HK-2 (cell line): ENCODE results near the gene SORCS2.

Experiments used
- DNase-seq: peaks from one replicate; pipeline ENCODE4 v3.0.0-alpha.2; 2018; ENCODE audit not compliant: unreplicated experiment

Gene SORCS2

DNA sequence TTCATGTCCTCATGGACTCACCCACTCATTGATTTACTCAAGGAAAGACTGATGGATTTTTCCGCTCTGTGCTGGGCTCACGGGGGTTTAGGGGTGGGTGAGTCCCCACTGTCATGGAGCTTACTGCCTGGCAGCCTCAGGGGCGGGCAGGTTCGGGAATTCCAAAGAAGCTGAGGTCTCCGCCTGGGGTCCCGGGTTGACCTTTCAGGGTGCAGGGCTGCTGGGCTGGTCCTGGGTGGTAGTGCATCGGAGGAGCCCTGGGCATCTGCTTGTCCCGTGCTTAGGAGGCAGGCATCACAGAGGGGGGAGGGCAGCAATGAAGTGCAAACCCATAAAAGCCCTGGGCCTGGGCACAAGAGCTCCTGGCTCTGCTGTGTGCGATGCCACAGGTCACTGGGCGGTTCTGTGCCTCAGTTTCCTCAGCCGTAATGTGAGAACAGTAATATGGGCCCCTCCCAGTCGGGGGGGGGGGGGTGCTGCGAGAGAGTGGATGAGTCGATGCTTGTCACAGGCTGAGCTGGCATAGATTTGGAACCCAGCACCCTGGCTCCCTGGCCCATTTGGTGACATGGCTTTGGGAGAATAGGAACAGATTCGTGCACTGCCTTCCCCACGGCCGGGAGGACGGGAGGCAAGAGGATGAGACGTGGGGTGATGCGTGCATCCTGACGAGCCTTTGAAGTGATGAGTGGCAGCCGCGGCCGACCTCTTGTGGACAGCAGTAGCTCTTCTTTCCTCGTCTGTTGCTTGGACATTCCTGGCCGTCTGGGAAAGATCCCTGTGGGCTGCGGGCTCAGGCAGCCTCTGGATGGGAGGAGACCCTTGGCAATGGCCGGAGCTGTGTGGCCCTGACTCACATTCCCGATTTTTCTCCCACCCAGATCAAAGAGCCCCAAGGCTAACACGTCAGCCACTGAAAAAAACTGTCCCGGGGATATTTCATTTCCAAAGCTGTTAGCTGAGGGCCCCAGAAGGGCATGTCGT is 200.4 kb downstream of the SORCS2 start:
- DNase-seq = peak; percentile 7

DNA sequence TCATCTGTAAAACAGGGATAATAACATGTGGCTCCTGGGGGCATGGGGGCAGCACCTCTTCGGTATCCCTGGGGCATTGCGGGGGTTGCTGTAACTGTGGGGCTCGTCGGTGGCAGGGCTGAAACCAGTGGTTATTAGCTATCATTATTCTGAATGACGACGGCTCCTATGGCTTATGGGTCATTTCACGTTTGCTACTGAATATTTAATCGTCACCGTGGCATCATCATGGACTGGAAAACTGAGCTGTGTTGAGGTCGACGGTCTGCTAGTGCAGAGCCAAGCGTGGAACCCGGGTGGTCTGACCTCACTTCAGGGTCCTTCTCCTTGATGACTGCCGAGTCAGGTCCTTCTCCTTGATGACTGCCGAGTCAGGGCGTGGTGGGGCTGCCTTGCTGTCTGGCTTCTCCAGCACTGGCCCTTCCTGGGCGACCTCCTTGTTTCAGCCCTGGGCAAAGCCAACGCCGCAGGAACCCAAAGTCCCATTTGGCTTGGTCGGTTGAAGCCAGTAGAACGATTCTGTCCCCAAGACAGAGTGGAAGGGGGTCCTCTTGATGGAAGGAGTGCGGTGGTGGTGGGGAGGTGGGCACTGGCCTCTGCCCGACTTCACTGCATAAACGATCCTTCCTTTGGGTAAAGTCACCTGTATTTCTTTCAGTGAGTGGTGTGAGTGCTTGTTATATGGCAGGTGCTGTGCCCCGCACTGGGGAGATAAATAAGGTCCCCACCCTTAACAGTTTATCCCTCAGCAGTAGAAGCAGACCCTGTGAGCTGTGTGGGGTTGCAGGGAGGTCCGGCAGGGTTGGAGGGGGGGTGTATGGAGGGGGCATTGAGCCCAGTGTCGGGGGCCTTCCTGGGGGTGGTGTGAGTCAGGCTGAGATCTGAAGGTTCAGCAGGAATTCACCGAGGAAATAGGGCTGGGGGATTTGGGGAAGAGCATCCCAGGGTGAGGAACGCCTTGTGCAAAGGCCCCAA is 201.6 kb downstream of the SORCS2 start:
- DNase-seq = no peak

DNA sequence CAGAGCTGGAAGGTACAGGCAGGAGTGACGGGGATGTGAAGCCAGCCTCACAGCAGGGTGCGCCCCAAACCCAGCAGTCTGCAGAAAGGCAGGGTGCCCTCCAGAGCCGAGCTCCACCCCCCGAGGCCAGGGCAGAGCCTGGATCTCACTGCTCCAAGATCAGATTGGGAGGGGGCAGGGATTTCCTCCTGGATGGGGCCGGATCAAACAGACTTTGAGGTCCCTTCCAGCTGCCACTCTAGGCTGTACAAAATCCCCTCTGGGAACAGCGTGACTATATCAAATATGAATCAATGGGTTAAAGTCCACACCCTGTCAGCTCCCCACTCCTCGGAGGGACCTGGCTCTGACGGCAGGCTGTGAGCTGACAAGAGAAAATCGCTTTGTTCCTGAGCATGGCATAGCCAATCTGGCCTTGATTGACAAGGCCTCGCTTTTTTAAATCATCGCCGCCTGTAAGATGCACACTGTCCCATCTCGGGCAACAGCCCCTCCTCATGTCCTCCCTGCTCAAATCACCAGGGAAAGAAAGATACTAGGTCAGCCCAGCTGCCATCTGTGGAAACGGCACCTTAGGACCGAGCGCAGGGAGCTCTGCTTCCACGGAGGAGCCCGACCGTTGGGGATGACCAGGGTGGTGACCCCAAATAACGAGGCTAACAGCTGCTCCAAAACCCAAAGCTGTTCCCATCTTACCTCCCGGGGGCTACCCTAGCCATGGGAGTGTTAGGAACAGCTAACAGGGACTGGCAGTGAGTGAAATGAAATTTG is 202.5 kb downstream of the SORCS2 start:
- DNase-seq = no peak

DNA sequence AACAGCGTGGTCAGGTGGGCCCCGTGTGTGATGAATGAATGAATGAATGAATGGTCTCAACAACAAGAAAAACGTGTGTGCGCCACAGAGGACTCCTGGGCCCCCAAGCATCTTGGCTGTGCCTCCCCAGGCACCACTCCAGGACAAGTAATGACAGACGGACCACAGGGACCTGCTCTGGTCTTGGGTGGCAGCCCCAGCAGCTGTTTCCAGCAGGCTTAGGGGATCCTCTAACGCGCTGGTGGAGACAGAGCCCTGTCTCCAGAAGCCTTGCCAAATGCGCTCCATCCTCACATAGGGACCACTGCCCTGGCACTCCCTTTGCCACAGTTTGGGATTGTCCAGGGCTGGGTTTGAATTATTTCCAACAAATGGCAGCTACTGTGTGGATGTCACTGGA is 203.3 kb downstream of the SORCS2 start:
- no peak for DNase-seq

GRCh38 chr4:7396186-7396910 is 204.0 kb downstream of the SORCS2 start:
- DNase-seq = no peak

DNA sequence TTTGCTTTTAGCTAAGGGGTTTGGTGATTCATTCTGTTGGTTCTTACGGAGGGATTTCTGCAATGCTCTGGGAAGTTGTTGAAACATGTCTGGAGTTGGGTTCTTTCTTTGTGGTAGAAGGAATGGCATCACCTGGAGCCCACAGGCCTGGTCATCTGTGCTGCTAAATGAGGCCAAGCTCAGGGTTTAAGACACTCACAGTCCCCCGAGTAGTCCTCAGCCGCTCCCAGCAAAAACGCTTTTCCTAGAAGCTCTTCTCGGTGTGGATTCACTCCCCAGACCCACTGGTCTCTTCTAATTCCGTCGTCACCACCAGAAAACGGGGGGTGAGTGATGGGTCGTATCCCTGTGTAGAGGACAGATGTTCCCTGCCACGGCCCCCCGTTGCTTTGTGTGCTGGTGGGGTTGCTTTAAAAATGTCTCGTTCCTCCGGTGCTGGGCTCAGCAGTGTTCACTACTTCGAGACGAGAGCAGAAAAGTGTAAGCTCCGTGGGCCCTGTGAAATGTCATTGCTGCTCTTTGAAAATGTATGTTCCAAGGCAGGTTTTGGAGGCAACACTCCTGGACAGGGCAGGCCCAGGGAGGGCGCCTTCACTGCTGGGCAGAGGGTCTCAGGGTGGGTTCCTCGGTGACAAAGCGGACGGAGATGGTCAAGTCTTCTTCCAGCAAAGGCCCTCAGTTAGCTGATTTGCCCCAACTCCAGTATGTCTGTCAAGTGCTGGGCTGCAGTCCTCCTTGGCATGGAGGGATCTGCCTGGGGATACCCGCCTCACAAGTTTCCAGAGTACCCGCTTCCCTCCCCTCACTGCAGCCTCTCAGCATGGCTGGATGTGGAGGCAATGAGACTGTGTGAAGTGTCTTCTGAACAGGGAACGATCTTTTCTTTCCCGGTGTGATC is 205.1 kb downstream of the SORCS2 start:
- no peak for DNase-seq

GRCh38 chr4:7398104-7398423 is 205.7 kb downstream of the SORCS2 start:
- no peak for DNase-seq

DNA sequence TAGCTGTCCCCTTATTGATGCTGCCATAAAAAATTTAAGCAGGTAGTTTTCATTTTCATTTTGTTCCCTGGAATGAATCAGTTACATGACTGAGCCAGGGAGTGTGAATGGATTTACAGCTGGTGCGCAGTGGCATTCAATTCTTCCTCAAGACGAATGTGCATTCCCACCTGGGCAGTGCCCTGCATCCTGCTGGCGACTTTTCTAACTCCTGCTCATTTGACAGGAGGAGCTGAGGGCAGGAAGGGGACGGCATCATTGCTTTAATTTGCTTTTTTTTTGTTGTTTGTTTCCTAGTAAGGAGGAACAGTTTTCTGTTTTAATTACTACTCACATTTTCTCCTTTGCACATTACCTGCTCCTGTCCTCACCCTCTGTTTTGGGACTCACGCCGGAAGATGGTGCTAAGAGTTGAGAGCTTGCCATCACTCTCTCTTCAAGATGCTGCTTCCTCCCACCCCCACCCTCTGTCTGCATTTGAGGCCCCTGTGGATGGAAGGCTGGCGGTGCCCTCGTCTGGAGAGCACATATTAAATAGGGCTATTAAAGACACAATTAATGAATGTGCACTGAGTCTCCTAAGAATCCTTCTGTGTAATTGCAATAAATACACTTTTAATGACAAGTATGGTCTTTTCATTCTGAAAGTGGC is 206.6 kb downstream of the SORCS2 start:
- no peak for DNase-seq

DNA sequence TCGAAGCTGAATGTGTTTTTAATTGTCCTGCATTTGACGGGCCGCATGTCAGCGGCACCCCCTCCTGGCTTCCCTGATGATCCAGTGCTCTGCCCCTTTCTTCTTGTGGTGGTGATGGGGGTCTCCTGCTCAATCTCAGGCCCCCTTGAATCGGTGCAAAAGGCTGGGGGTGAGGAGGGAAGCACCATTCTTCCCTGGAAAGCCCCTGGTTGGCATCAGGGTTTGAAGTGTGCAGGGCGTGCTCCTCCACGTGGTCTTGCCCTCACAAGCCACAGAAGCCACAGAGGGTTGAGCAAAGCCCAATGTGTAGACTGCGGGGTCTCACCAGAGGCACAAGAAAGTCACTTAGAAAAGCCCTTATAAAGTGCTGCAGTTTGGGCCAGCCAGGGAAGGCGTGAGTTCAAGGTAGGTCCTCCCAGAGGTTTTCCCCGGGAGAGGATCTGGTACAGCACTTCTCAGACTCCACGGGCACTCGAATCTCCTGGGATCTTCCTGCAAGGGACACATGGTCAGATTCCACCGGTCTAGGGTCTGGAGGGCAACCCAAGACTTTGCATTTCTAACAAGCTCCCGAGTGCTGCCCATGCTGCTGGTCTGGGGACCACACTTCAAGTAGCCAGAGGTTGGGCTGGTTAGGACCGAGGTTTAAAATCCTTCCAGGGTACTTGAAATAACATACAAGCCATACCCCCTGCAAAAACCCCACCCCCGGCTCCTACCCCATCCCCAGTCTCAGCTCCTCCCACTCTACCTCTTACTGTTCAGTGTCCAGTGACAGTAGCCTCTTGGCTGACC is 207.3 kb downstream of the SORCS2 start:
- no peak for DNase-seq

GRCh38 chr4:7400671-7401298 is 208.4 kb downstream of the SORCS2 start:
- DNase-seq = no peak

DNA sequence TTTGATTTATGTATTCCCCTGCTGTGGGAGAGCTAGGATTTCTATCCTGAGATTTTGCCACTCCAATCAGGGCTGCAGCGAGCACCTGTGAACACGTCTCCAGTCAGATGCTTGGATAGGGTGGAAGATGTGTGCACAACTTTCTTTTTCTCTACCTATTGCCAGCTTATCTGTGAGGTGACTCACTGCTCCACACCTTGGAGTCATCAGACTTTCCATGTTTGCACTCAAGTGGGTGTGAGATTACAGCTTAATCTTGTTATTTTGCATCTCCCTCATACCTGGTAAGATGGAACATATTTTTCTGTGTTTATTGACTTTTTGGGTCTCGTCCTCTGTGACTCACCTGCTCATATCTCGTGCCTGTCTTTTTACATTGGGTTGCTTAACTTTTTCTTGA is 210.2 kb downstream of the SORCS2 start:
- DNase-seq = no peak

- DNase-seq = no peak
Measured at GRCh38 chr4:7403001-7403400, 210.7 kb downstream of the SORCS2 start.

- no peak for DNase-seq
Measured at GRCh38 chr4:7408166-7408565, 215.8 kb downstream of the SORCS2 start.

DNA sequence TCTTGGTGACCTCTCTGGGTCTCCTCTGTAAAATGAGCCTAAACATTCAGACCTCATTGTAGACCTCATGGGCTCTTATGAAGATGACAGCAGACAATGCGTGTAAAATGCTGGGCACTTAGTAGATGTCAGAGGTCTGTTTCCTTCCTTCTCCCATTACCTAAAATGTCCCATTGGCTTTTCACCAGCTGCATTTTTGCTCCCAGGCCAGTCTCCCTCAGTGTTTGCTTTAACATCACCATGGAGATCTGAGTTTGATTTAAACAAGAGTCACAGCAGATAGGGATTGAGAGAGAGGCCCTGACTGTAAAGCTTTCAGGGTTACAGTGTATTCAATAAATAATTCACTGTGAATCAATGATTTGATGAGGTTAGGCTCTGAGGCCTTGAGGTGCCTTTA is 218.1 kb downstream of the SORCS2 start:
- DNase-seq = no peak

DNA sequence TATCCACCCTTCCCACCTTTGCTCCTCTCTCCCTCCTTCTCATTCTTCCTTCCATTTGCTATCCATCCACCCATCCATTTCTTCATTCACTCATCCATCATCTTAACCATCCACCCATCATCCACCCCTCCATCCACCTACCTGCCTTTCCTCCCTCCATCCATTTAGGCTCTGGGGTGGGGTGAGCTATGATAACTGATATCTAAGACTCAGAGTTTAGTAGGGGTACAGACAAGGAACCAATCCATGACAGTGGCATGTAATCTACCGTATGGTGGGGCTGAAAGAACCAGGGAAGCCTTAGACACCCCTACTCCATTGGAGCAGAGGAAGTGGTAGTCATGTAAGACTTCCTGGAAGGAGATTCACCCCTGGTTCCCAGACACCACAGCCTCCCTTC is 219.2 kb downstream of the SORCS2 start:
- DNase-seq = no peak

GRCh38 chr4:7411896-7412553 is 219.7 kb downstream of the SORCS2 start:
- DNase-seq = no peak

DNA sequence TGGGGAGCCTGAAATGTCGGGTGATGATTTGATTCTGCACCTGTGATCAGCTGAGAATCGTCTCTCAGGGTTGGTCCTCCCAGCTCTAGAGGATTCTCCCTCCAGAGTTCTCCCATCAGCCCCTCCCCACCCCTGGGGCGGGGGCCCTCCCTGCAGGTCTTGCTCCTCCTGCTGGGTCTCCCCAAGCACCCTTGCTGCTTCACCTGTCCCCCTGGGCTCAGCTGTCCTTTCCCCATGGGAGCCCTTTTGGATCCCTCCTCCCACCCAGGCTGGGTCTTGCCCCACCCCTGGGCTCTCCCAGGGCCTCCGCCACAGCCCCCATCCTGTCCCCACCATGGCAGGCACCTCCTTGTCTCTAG is 220.2 kb downstream of the SORCS2 start:
- DNase-seq = no peak

- DNase-seq = no peak
Measured at GRCh38 chr4:7414046-7414445, 221.7 kb downstream of the SORCS2 start.
